ENCODE results near the gene CFAP298.
A peak's percentile ranks its signal among the peaks of the same experiment; 100 is the strongest.

Gene CFAP298

DNA sequence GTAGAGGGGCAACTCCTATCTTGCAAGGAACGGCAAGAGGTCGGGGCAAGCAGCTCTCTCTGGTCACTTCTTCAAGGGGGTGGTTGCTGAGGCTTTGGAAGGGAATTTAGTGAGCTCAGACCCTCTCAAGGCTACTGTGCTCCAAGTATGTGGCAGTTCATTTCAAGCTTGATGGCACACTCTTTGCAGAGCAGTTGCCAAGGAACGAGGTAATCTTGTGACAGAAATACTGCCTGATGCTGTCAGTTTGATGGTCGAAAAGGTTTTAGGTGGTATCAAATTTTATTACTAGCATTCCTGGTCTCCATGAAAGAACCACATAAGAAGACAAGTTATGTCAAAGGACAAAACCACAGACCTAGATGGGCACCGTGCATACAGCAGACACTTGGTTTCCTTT, 13.1 kb downstream of the CFAP298 start:
- DNase-seq (ENCODE audit: low spot score): no peak

DNA sequence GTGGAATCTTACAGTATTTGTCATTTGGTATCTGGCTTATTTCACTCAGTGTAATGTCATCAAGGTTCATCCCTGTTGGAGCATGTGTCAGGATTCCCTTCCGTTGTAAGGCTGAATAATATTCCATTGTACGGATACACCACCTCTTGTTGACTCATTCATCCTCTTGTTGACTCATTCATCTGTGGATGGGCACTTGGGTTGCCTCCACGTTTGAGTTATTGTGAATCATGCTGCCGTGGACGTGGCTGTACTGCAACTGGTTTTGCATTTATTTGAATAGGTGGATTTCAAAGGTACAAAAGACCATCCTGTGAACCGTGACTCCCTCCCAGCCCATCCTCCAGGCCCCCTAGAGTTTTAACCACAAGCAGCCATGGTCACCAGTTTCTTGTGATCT, 15.0 kb downstream of the CFAP298 start:
- DNase-seq (ENCODE audit: low spot score): no peak

DNA sequence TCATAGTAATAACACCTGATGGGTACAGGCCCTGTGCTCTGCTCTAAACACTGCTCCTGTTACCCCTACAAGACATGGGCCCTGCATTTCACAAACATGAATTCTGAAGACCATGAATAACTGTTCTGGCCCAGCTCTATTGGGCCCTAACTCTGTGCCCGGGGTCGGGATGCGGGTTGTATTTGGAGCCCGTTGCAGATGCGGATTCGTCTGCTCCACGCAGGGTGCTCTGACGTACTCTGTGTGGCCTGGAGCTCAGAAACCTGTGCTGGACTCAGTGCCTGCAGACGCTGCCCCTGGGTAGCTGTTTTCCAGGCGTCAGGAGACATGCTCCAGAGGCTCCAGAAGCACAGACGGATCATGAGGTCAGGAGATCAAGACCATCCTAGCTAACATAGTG, 16.7 kb downstream of the CFAP298 start:
- DNase-seq (ENCODE audit: low spot score): no peak

DNA sequence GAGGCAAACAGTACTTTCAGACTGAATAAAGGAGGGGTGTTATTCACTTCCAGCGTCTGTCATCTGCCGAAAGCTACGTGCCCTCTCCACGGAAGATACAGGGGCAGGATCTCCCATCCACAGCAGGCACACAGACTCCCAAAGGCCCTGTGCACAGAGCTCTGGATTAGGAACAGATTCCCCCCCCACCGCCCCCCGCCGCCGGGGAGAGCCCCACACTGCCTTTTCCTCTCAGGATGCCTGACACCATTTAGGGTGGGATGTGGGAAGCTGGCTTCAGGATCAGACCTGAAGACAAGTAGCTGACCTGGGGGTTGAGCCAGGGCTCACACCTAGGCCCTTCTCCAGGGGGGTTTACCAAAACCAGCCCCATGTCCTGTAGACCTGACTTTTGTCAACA, 18.5 kb downstream of the CFAP298 start:
- no peak for DNase-seq (ENCODE audit: low spot score)

DNA sequence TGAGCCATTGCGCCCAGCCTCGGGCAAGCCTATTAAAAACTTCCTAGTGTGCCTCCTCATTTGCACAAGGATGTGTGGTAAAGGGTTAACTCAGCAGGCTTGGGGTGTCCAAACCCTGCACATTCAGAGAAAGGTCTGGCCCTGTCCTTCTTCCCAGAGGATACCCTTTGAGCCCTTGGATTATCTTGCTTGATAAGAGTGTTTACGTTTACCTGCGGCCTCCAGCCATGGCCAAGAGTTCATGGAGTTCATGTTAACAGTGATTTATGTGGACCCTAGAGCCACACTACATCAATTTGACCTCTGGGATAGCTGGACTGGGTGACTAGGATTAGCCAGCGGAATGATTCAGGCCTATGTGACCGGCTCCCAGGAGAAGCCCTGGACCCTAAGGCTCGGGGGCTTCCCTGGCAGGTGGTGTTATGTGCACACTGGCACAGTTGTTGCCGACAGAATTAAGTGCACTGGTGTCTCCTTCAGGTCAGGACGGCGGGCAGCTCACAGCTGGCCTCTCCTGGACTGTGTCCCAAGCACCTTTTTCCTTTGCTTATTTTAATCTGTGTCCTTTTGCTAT, 19.2 kb downstream of the CFAP298 start:
- no peak for DNase-seq (ENCODE audit: low spot score)

DNA sequence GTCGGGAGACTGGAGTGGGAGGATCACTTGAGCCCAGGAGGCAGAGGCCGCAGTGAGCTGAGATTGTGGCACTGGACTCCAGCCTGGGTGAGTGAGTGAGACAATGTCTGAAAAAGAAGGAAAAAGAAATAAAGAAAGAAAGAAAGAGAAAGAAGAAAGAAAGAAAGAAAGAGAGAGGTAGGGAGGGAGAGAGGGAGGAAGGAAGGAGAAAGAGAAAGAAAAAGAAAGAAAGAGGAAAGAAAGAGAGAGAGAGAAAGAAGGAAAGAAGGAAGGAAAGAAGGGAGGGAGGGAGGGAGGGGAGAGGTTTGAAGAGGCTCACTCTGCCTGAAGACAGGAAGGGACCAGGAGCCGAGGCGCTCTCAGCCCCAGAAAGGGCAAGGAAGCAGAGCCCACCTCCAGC, 22.0 kb downstream of the CFAP298 start:
- DNase-seq (ENCODE audit: low spot score): no peak

DNA sequence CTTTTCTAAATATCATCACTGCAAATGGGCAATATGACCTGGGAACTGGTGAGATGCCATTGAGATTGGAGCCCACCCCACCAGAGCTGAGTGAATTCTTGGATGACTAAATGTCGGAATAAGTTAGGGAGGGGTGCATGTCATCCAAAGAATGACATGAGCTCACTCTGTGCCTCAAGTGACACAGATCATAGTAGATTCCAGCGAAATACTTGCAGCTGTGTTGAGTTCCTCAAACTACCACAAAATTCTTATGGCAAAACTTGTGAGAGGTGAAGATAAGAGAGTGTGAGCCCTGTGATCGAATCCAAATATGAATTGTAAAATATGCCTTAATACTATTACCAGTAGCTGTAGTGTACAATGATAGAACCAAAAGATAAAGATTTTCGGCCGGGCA, 24.5 kb downstream of the CFAP298 start:
- DNase-seq (ENCODE audit: low spot score): no peak

DNA sequence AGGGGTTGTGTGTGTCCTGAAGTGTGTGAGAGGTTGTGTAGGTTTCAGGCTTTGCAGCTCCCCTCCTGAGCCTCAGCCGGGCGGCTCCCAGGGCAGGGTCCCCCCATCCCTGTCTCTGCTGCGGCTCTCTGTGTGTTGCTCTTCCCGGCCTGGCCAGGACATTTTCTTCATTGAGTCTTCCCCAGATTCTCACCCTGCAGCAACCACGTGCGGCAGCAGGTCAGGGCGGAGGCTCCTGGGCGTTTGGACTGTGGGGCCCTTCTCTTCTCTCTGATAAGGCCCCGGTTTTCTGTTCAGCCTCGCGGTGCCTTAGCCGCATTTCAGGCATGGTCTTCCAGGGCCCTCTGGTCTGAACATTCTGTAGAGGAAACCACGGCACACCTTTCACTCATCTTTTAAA, 25.1 kb downstream of the CFAP298 start:
- DNase-seq (ENCODE audit: low spot score): no peak

DNA sequence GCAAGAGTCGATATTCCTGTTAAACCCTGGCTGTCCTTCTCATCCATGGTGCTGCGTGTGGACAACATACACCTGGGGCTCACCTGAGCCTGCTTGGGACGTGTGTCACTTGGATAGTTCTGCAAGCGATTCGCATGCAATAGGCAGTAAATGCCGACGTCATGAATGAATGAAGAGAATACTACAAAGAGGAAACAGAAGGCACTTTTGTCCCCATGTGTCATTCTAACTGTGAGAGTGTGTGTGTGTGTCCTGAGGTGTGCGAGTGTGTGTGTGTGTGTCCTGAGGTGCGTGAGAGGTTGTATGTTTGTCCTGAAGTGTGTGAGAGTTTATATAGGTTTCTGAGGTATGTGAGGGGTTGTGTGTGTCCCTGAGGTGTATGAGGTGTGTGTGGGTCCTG, 26.2 kb downstream of the CFAP298 start:
- no peak for DNase-seq (ENCODE audit: low spot score)

DNA sequence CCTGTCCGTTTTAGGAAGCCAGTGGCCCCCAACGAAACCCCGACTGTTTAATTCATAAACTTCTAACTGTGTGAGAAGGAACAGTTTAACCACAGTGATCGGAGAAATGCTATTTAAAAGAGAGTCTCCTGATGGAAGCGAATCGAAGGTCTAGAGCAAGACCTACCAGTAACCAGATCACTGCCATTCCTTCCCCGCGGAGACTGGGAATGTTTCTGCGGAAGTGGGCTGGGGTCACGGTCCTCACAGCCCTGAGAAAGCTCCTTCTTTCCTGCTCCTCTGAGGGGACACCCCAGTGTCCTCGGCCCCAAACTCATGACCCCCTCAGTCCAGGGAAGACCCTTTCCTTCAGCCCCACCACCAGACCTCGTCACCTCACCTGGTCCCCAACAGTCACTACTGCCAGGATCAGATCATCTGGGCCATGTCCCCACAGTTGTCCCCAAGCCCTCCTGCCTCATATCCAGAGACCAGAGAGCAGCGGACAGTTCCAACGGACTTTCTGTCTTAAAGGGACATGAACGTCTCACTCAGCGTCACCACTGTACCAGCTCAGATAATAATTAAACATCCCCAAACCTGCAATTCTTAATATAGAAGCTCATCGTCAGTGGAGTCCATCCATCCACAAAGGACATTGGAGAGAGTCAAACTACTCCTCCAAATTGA, 27.0 kb downstream of the CFAP298 start, which contains the start of gene TCP10L:
TSS of gene TCP10L (minus strand) at position 482 of the 669 bp plus-strand sequence. CDS start 1,219 bp downstream, outside the sequence.
- DNase-seq (ENCODE audit: low spot score): no peak

DNA sequence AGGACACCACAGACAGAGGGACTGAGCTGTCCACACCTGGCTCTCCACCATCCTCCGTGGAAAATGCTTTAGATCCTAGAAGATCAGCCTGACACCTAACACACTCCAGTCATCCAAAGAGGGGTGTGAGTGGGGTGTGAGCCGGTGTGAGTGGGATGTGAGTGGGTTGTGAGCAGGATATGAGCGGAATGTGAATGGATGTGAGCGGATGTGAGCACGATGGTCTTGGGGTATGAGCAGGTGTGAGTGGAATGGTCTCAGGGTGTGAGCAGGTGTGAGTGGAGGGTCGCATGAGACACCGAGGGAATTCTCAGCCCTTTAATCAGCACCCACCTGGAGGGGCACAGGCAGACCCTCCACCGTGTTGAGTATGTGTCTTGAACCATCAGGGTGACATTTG, 27.7 kb downstream of the CFAP298 start:
- DNase-seq (ENCODE audit: low spot score): no peak

DNA sequence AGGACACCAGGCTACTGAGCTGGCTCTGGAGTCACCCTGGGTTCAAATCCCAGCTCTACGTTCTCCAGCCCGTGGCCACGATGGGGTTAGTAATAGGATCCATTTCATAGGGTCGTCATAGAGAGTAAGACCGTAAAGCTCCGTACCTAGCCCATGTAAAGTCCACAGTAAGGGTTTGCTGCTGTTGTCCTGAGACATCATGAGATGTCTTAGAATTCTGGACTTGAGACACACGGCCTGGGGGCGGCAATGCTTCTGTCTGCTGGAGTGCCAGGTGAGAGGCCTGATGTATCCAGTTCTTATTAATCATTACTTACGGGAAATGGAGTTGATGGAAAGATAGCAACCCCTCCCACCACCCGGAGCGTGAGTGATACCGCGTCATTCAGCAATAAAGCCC, 30.4 kb downstream of the CFAP298 start:
- DNase-seq (ENCODE audit: low spot score): no peak

DNA sequence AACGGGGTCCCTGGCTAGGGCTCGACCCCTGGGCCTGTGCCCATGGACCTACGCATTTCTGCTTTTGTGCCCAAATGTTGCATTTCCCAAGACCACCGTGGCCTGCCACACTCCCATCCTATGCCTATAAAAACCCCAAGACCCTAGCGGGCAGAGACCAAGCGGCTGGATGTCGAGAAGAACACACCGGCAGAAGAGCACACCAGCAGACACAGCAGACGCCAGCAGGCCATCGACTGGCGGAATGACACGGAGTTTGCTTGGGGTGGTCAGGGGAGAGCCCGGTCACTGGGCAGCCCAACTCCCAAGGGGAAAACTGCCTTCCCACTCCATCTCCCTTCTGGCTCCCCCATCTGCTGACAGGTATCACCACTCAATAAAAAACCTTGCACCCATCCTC, 31.2 kb downstream of the CFAP298 start:
- no peak for DNase-seq (ENCODE audit: low spot score)

DNA sequence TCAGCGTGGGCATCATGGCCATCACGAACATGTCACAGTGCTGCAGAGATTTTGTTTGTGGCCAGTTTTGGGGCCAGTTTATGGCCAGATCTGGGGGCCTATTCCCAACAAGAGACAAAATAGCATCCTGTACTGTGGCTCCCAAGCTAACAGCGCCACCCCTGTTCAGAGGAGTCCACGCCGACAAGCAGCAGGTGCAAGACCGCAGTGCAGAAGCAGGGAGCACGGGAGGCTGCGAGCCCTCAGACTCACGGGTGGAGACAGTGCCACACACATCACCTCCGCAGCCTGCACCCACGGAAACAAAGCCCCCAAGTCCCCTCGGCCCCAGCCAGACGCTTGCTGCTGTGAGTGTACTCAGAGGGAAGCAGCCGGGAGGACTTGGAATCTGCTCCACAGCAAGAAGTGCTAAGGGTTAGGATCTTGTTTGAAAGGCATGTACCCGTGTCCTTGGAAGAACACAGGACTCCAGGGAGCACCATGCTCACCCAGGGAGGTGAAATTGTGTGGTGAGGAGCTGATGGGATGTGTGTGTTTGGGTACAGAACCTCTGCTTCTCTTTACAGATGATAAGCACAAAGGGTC, 34.0 kb downstream of the CFAP298 start:
- no peak for DNase-seq (ENCODE audit: low spot score)

DNA sequence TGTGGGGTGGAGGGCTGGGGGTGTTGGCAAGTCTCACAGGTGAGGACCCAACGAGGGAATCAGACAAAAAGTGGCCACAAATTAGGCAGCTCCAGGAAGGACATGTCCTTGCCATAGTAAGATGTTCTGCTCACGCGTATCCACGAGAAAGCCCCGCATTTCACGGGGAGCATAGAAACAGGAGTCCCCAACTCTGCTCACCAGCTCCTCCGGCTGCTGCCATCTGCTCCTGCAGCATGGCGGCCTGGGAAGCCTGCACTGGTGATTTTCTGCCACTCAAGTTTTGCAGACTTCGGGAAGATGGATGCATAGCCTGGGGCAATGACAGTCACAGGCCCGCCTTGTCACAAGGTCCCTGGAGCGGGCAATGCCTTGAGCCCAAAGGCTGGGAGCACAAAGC, 36.2 kb downstream of the CFAP298 start:
- DNase-seq (ENCODE audit: low spot score): no peak

DNA sequence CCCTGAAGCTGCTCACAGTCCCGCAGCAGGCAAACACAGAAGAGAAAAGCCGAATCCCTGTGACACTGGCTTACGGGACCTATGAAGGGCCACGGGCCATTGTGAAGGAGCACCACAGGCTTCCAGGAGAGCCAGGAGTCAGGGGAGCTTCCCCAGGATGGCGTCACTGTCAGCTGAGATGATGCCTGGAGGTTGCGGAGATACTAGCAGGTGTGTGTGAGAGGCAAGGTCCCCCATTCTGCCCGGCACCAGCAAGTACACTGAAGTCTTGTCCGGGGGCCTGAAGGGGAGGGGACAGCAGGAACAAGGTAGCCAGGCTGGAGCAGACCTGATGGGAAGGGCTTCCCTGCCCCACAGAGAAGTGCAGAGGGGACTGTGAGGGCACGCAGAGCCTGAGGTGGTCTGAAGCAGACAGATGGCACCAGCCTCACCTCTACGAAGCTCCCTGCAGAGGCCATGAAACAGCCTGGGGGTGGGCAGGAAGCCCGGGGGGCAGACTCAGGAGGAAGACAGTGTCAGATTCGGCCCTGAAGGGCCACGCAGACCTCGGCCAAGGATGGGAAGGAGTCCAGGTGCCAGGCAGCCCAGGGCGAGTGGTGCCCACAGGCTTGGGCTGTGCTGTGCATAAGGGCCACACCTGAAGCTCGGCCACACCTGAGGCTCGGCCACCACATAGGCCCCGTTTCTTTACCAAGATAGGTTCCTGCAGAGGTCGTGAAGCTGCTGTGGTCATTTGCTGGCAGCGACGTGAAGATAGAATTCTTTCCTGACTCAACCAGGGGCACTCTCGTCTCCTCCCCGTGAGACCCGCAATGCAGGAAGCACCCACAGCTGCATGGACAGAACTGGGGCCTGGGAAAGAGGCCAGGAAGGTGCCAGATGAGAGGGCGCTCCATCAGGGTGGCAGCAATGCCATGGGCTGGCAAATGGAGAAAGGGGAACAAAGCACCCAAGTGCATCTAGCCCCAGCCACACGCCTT, 36.9 kb downstream of the CFAP298 start:
- DNase-seq (ENCODE audit: low spot score): no peak

DNA sequence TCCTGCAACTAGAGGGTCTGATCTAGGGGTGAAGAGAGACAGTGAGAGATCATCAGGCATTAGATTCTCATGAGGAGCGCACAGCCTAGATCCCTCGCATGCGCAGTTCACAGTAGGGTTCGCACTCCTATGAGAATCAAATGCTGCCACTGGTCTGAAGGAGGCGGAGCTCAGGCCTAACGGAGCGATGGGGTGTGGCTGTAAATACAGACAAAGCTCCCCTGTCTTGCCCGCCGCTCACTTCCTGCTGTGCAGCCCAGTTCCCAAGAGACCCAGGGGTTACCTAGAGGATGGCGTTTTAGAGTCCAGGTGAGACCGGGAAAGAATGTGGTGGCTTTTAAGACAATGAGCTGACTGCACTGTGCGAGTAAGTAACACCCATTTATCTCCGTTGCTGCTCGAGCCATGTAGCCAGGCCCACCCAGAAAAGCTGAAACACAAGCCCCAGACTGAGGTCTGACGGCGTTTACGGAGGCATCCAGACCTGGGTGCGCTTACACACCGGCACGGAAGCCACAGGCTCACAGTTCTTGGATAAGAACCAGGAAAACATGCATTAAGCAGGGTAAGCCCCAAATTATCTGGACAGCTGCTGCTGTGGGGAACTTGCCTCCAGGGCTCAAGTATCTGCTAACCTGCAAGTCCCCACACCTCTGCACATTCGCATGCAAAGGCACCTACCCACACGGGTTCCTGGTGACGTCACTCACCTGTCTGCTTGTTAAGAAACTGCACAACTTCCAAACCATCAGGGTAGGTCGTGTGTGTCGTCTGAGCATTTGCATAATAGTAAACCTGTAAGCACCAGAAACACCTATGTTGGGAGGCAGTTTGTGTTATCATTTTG, 39.4 kb downstream of the CFAP298 start:
- no peak for DNase-seq (ENCODE audit: low spot score)

DNA sequence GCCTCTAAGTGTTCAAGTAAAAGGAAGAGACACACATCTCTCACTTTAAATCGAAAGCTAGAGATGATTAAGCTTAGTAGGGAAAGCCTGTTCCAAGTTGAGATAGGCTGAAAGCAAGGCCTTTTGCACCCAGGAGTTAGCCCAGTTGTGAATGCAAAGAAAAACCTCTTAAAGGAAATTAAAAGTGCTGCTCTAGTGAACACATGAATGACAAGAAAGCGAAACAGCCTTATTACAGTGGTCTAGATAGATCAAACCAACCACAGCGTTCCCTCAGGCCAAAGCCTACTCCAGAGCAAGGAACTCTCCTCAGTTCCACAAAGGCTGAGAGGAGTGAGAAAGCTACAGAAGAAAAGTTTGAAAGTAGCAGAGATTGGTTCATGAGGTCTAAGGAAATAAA, 41.7 kb downstream of the CFAP298 start:
- DNase-seq (ENCODE audit: low spot score): no peak

DNA sequence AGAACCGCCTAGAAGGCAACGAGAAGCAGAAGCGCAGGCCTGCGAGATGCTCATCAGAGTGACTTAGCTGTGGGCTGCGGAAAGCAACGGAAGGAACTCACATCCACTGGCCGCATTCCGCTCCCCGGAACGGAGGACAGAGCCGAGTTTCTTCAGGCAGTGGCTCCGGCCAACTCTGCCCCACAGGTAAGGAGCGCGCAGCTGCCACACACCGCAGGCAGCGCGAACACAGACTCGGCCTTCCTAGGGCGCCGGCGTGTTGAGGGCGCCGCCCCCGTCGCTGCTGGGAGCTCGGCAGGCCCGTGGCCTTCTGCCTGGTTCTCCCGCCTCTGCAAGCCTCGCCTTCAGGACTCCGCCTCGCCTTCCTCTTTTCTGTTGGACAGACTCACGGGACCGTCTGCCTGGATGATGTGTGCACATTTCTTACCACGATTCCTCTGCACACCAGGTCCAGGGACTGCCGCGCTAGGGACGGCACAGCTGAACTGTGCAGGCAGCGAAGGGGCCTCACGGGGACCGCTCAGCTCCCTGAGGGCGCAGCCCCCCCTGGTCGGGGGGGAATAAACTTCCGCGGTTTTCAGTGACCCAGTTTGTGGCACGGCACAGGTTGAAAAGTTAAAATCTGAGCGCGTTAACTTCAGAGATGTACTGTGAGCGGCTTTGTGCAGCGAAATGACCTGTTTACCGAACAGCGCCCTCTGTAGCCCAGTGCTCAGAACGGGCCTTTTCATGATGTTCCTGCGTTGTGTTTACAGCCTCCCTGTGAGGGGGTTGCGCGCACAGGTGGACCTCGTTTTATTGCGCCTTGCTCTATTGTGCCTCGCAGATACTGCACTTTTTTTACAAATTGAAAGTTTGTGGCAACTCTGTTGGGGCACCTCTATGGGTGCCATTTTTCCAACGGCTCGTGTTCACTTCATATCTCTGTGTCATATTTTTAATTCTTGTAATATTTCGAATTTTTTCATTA, 42.6 kb downstream of the CFAP298 start:
- peak; percentile 81 for DNase-seq (ENCODE audit: low spot score)

DNA sequence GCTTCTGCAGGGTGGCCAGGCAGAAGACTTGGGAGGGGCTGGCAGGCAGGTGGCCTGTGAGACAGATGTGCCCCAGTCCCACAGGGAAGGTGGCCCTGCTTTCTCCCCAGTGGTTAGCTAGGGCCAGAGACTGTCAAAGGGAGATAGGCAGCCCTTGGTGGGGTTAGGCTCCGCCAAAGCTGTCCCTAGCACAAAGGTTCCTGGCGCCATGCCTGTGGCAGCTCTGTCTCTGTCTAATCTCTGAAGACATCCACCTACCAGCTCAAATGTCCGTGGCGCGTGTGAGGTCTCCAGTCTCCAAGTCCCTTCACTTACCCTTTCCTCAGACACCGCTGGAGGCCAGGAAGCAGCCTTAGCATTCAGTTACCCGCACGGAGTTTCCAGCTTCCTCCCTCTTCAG, 44.6 kb downstream of the CFAP298 start:
- no peak for DNase-seq (ENCODE audit: low spot score)
